Tibial artery (tissue), 4 donors: Measurements from ENCODE around the gene PADI2.

Source experiments
- DNase-seq, 2 donors: peaks; one replicate each; pipeline ENCODE4 v3.0.0-alpha.2; 2019
- H3K27ac ChIP-seq, 2 donors: fragments of 200-600 bp; sonication (generic) in 1 of 2; 1 replicate in 1 of 2; 2 replicates in 1 of 2; pipeline ENCODE4 v1.5.1; 2018 to 2019; ENCODE audit warnings: mild to moderate bottlenecking in 1 of 2
- H3K27me3 ChIP-seq, 2 donors: fragments of 200-600 bp; sonication (generic) in 1 of 2; one replicate each; pipeline versions ENCODE4 v1.5.1 to v1.6.0; 2016 to 2019
- H3K36me3 ChIP-seq, 3 donors: fragments of 200-600 bp; sonication (generic) in 2 of 3; one replicate each; pipeline ENCODE4 v1.5.1; 2016 to 2019; ENCODE audit warnings: mild to moderate bottlenecking in 2 of 3
- H3K4me1 ChIP-seq, 4 donors: fragments of 200-600 bp; sonication (generic) in 2 of 4; 1 replicate in 3 of 4; 2 replicates in 1 of 4; pipeline ENCODE4 v1.5.1; 2016 to 2019
- H3K4me3 ChIP-seq, 2 donors: fragments of 200-600 bp; sonication (generic) in 1 of 2; 1 replicate in 1 of 2; 2 replicates in 1 of 2; pipeline ENCODE4 v1.5.1; 2018 to 2019; ENCODE audit warnings: mild to moderate bottlenecking in 2 of 2
- H3K9me3 ChIP-seq, 3 donors: fragments of 200-600 bp; sonication (generic) in 1 of 3; one replicate each; pipeline ENCODE4 v1.5.1; 2016 to 2019
- intact Hi-C: fragments of 100-400 bp; cut with DNase I; formaldehyde crosslinking; loops from one replicate; pipeline ENCODE4 v1.15.0; 2023; ENCODE audit warnings: low total_unique reads
- TF ChIP-seq, protein P1 (sequence below), 2 experiments: fragments of 200-600 bp in 1 of 2; fragments of 450-650 bp in 1 of 2; IDR thresholded peaks; one replicate each; pipeline ENCODE4 v1.5.1; 2017 to 2019; ENCODE audit warnings: antibody characterized with exemption in 2 of 2, mild to moderate bottlenecking in 1 of 2, moderate library complexity in 1 of 2

Gene PADI2

GRCh38 chr1:17130138-17130635, 10.9 kb upstream of the PADI2 start:
- TF ChIP-seq, protein P1, sequence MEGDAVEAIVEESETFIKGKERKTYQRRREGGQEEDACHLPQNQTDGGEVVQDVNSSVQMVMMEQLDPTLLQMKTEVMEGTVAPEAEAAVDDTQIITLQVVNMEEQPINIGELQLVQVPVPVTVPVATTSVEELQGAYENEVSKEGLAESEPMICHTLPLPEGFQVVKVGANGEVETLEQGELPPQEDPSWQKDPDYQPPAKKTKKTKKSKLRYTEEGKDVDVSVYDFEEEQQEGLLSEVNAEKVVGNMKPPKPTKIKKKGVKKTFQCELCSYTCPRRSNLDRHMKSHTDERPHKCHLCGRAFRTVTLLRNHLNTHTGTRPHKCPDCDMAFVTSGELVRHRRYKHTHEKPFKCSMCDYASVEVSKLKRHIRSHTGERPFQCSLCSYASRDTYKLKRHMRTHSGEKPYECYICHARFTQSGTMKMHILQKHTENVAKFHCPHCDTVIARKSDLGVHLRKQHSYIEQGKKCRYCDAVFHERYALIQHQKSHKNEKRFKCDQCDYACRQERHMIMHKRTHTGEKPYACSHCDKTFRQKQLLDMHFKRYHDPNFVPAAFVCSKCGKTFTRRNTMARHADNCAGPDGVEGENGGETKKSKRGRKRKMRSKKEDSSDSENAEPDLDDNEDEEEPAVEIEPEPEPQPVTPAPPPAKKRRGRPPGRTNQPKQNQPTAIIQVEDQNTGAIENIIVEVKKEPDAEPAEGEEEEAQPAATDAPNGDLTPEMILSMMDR (IDR thresholded peaks at IDR 0.05): no peak
- DNase-seq: no peak
- Histone ChIP-seq H3K4me3 (no peak overlapping the region), H3K27me3 (peaks cover 0 to 3% of the 10 kb centered on the region in 2 donors), H3K9me3 (no peaks in the 10 kb centered on the region), H3K36me3 (no peaks in the 10 kb centered on the region), H3K27ac (no peak overlapping the region), H3K4me1 (peaks cover 0 to 23% (median 8%) of the 10 kb centered on the region in 4 donors)
- intact Hi-C loops: no loop called here

DNA sequence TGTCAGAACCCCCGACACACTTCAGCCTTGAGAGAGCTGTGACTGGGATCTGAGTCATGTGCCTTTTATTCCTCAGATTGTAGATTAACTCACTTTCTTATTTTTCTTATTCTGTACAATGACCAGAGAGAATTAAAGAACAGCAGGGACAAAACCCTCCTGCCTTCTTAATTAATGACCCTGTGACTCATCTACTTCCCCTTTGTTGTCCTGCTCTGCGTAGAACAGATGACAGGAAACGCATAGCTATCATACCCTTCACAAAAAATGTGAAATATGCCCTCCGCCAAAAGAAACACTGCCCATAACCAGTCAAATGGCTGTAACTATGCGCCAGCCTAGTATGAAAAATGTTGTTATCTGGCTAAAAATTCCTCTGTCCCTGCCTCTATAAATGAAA, 9.1 kb upstream of the PADI2 start:
- H3K27ac ChIP-seq: peak overlapping the region; percentile 20 to 29
- H3K27me3 ChIP-seq: no peaks in the 10 kb centered on the region
- TF ChIP-seq, protein P1 (IDR thresholded peaks at IDR 0.05): no peak
- peaks cover 0 to 23% (median 8%) of the 10 kb centered on the region in 4 donors for H3K4me1 ChIP-seq
- no peaks in the 10 kb centered on the region for H3K36me3 ChIP-seq
- H3K4me3 ChIP-seq: no peak overlapping the region
- DNase-seq: no peak
- intact Hi-C loops: no loop called here
- no peaks in the 10 kb centered on the region for H3K9me3 ChIP-seq

GRCh38 chr1:17125756-17126237, 6.5 kb upstream of the PADI2 start:
- Histone ChIP-seq H3K27ac (no peak overlapping the region), H3K36me3 (no peaks in the 10 kb centered on the region), H3K4me3 (peak overlapping the region in 1 of 2 donors; percentile 12), H3K9me3 (no peaks in the 10 kb centered on the region), H3K27me3 (peaks cover 0 to 3% of the 10 kb centered on the region in 2 donors), H3K4me1 (peaks cover 0 to 23% (median 8%) of the 10 kb centered on the region in 4 donors)
- TF ChIP-seq, protein P1 (IDR thresholded peaks at IDR 0.05): peak; percentile 94 to 98
- peak; percentile 78 to 86 for DNase-seq
- intact Hi-C loops: loop anchor here (1.0 kb wide), 1 partner anchor 113 kb away; no protein-coding TSS in a partner anchor

DNA sequence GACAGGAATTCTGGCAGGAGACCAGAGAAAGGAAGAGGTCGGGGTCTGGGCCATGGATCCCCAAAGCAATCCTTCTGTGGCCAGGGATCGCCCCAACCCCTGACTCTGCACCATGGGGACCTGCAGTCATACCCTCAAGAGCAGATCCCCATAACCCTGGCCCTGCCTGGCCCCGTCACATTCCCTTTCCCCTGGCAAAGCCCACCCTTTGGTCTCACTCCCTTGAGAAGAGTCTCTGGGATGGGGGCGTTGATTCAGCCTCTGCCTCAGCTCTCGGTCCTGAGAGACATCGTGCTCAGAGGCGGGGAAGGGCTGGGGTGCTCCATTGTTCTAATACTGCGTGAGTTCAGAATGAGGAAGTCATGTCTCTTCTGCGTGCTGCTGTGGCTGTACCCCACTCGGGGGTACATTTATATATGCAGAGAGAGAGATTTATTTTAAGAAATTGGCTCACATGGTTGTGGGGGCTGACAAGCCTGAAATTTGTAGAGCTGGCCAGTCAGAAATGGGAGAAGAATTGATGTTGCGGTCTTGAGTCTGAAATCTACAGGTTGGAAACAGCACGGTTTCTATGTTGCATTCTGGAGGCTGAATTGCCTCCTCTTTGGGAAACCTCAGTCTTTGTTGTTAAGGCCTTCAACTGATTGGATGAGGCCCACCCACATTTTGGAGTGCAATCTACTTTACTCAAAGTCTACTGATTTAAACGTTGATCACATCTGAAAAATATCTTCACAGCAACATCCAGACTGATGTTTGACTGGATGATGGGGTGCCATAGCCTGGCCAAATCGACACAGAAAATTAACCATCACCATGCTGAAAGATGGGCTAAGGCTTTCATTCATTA, 4.2 kb upstream of the PADI2 start:
- H3K9me3 ChIP-seq: no peaks in the 10 kb centered on the region
- H3K36me3 ChIP-seq: no peaks in the 10 kb centered on the region
- intact Hi-C loops: no loop called here
- TF ChIP-seq, protein P1 (IDR thresholded peaks at IDR 0.05): no peak
- H3K4me3 ChIP-seq: no peak overlapping the region
- H3K4me1 ChIP-seq: peaks cover 0 to 21% (median 18%) of the 10 kb centered on the region in 4 donors
- peaks cover 0 to 20% of the 10 kb centered on the region in 2 donors for H3K27me3 ChIP-seq
- DNase-seq: no peak
- no peak overlapping the region for H3K27ac ChIP-seq

- H3K27ac ChIP-seq: no peak overlapping the region
- no peak for DNase-seq
- H3K36me3 ChIP-seq: no peaks in the 10 kb centered on the region
- intact Hi-C loops: no loop called here
- H3K4me3 ChIP-seq: no peak overlapping the region
- H3K9me3 ChIP-seq: no peaks in the 10 kb centered on the region
- TF ChIP-seq, protein P1 (IDR thresholded peaks at IDR 0.05): no peak
- peaks cover 0 to 19% (median 15%) of the 10 kb centered on the region in 4 donors for H3K4me1 ChIP-seq
- H3K27me3 ChIP-seq: peaks cover 0 to 28% of the 10 kb centered on the region in 2 donors
Observed at GRCh38 chr1:17122521-17123164, 3.4 kb upstream of the PADI2 start.
